ENCODE data around the gene FRY.
"Not testable (repeated sequence)": the region's sequence is repeated elsewhere in the genome, so short reads cannot be mapped to it uniquely, and the experiment has no call there.

Gene FRY

DNA sequence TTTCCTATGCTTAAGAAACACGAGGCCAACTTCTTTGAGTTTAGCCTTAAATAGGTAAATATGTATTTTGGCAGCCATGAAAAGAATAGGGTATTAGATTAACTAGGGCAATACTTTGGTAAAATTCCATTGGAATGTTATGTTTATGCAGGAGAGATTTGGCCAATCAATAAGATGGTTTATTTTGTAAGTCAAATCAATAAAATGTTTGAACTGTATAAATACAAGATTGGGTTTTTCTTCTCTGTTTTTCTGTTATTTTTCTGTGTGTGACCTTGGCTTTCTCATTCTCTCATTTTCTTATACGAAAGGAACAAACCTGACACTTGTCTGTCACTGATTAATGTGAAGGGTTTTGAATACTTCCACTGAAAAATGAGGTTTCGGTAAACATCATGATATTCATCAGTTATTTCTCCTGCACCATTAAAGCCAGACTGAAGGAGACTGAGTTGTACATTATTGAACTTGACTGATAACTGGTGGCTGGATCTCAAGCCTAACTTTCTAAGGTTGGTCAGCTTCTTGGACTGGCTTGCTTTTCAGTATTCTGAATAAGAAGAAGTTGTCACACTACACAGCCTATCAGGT is 8.6 kb downstream of the FRY start:
- FAIRE-seq: no peak
- DNase-seq (ENCODE audit: low spot score): no peak

DNA sequence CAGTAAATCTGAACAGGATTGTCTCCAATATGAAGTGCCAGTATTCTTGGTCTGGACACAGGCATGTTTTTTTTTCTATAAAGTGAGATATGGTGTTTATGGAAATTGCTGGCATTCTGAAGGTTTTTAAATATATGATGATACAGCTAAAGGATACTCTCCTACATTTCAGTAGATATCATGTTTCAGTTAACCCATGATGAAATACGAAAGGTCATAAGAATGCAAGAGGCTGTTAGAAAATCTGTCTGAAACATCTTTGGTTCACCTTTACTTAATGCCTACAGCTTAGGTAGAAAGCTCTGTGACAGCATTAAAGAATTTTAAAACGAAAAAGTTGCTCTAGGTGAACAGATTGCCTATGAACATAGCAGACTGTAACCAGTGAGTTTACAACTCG is 9.1 kb downstream of the FRY start:
- DNase-seq (ENCODE audit: low spot score) (no peak), FAIRE-seq (no peak)

DNA sequence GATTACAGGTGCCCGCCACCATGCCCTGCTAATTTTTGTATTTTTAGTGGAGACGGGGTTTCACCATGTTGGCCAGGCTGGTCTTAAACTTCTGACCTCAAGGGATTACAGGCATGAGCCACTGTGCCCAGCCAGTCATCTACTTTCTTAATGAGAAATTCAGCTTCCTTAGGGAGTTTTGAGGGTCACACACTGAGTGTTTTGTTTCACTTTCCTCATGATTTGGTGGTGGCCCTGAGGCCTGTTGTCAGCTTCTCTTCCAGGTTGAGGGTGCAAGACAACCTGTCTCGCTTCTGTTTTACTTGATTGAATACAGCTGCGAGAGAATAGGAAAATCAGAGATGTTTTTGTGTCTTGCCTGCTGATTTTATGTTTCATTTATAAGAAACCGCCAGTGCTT is 9.9 kb downstream of the FRY start:
- FAIRE-seq: no peak
- DNase-seq (ENCODE audit: low spot score): no peak

DNA sequence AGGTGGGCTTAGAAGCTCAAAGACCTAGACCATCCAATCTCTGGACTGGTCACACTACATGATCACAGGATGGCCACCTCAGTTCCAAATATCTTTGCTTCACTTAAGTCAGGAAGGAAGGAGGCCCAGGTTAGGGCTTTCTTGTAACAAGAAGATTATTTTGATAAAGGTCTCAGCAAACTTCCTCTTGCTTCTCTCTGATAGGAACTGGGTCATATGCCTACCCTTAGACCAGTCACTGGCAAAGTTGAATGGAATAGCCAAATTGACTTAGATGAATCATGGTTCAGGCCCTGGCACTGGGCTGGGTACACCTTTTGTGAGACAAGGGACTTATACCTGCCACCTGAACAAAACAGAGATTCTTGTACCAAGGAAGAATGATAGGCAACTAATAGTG is 11.0 kb downstream of the FRY start:
- FAIRE-seq (no peak), DNase-seq (ENCODE audit: low spot score) (no peak)

DNA sequence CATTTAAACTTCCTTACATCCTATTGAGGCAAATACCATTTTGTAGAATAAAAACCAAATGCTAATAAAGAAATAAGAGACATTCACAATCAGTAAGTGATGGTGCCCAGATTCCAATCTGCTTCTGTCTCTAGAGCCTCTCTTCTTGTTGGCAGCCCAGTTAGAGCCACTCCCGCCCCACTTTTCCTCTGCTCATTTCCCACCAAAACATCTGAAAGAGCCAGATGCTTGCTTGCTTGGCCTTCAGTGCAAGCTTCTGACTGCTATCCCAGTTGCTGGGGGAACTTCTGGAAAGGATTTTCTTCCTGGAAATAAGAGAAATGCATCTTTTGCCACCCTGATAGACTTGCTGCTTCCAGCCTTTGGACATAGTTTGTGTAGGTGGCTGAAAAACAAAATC is 12.9 kb downstream of the FRY start:
- FAIRE-seq (no peak), DNase-seq (ENCODE audit: low spot score) (no peak)

DNA sequence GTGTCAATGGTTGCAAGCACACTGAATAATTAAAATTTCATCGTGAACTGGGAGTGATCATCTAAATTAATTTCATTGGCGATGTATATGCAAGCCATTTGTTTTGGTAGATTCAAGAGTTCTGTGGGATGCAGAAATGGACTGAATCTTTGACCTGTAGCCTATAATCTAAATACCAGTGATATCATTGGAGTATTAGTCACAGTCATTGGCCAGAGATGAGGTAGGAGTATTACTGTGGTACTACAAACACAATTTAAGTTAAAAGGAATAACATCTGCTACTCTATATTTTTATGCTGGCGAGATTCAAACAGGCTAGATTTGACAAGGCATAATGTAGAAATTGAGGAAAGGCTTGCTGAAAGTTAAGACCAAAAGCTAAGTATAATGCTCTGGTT is 14.0 kb downstream of the FRY start:
- FAIRE-seq: no peak

DNA sequence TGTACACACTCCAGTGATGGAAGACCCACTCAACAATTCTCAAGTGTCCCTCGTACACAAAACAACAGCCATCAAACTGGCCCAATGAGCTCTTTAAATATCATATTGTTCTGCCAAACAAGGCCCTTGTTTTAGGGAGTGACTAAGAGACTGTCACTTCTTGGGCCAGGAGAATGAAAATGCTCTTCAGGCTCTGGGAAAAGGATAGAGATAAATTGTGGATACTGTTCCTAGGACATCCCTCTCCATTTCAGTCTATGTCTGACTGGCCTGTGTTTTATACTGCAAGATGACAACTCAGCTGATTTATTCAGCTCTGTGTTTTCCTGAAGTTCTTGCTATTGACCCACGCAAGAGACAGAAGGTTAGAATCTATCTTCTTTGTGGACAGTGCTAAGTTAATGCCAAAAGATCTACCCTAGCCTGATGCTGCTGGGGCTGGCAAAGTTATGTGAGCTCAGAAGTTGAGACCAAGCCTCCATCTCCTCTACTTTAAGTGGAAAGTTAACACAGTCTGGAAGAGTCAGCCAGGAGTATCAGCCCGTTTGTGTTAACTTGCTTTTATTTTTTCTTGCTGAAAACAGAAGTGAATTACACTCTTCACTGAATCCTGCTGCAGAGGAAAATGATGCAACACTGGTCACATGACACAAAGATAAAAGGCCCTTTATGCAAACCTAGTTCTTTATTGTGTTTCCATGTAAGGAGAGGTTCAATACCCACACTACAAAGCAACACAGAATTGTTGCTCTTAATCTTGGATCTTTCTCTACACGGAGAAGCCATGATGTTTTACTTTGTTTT is 14.6 kb downstream of the FRY start:
- no peak for FAIRE-seq
- DNase-seq (ENCODE audit: low spot score): no peak

More for the DNA sequence above, 14.0 kb downstream of the FRY start:
- DNase-seq (ENCODE audit: low spot score): no peak

DNA sequence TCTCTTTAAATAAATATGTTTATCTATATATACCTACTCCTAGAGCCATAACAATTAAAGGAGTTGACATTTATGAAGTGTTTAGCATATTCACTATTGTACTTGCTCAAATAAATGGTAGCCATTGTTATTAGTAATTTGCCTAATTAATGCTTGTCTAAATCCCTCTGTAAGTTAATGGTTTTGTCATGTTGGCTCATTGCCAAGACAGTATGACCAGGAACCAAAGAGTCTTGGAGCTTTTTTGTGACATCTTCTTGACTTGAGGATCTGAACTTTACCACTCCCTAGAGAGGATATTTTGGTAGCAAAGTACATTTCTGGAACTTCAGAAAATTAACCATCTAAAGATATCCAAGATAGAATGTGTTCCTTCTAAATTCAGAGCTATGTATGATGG is 15.5 kb downstream of the FRY start:
- FAIRE-seq (no peak), DNase-seq (ENCODE audit: low spot score) (no peak)

DNA sequence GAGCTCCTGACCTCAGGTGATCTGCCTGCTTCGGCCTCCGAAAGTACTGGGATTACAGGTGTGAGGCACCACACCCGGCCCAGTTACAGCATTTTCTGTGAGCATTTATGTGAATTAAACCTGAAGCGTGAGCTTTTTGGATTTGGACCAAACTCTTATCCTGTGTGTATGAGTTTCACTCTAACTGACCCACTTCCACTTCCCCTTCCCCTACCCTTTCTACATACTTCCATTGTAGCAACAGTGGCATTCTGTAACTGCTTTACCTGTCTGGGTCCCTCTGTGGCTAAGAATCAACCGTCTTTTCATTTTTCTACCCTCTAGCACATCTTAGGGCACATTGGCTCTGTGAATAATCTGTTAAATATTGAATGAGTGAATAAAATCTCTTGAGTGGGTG is 16.2 kb downstream of the FRY start:
- FAIRE-seq: no peak
- DNase-seq (ENCODE audit: low spot score): no peak

DNA sequence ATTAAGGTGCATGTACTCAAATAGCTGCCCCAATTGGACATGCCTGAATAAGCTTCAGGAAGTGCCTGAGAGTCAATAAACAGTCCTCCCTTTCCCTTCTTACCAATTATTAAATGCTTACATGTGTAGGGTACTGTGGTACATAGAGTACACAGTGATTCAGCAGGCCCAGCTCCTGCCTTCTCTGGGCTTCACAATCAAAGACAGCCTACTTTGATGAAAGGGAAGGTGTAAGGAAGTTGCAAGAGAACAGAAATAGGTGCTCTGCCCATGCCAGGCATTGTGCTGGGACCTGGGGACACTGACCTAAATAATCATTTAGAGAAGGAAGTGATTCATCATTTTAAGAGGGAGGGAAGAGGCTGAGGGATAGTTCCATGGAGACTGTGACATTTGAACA is 17.2 kb downstream of the FRY start:
- FAIRE-seq: no peak
- peak; percentile 5 for DNase-seq (ENCODE audit: low spot score)

DNA sequence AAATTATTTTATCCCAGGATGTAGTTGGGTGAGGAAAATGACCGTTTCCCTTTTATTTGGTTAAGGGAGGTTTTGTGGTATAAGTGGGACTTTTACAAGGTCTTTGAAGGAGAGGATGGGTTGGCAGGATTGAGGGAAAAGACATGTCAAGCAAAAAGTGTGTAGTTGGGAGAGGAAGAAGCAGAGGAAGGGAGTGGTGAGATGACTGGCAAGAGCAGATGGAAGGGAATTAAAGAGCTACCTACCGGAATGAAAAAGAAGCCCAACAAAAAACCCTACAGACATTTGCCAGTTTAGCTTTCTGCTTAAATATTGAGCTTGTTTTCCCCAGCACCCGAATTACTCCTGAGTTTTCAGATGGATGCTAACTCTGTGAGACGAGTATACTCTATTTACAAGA is 19.6 kb downstream of the FRY start:
- FAIRE-seq (no peak), DNase-seq (ENCODE audit: low spot score) (no peak)

DNA sequence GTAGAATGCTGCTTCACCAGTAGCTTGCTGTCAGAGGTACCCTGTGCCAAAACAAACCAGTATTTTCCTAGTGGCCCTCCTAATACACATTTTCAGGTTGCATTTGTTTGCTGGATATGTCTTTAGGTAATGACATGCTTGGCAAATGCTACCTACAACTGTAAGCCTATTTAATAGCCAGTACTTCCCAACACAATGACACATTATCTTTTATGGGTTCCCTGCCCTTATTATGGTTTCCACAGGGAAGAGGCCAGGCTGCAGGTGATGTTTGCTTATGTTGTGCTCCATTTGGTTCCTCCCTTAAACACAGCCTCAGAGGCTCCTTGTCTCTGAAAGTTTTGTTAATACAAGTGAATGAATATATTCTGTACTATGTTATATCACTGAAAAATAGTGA is 24.7 kb downstream of the FRY start:
- FAIRE-seq (no peak), DNase-seq (ENCODE audit: low spot score) (no peak)

DNA sequence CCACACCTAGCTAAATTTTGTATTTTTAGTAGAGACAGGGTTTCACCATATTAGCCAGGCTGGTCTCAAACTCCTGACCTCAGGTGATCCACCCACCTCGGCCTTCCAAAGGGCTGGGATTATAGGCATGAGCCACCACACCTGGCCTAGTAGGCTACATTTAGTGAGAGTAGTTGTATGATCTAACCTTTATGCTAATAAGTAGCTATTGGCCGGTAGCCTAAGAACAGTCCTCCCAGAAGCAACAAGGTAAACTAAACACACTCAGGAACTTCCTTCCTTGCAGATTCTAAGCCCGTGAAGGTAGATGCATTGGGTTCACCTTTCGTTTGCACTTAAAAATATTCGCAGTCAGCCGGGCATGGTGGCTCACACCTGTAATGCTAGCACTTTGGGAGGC is 25.8 kb downstream of the FRY start:
- not testable (repeated sequence) for DNase-seq (ENCODE audit: low spot score); FAIRE-seq

DNA sequence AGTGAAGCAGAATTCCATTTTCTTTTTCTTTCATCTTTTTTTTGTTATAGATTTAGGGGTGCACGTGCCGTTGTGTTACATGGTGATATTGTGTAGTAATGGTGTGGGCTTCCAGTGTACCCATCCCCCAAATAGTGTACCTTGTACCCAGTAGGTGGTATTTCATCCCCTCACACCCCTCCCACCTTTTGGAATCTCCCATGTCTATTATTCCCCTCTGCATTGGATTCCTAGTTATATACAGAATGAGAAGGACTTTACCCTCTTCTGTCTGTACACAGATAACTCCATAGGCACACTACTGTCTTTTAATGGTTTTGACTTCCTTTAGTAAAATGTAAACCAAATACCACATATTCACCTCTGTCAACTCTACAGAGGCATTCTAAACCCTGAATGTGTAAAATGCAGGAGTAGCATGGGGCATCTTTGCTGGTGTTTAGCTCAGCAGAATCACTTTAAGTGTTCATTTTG is 28.0 kb downstream of the FRY start:
- DNase-seq (ENCODE audit: low spot score): no peak
- FAIRE-seq: no peak

DNA sequence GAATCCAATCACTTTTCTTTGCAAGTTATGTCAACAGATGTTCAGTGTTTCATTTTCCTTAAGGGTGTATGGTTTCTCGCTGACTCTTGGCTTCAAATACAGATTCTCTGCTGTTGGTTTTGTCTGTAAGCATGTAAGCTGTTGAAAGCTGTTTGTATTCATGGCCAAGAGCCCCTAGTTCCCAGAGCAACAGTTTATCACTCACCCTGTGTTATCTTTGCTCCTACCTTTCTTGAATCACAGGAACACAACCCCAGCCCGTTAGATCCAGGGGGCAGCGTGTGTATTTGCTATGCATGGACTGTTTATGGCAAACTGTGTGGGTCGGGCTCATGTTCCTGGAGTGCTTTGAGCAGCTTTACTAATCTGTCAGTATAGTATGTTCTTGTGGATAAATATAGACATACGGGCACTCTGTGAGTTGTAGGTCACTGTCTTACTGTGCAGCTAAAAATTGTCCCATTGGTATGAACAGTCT is 28.9 kb downstream of the FRY start:
- no peak for FAIRE-seq
- DNase-seq (ENCODE audit: low spot score): no peak

DNA sequence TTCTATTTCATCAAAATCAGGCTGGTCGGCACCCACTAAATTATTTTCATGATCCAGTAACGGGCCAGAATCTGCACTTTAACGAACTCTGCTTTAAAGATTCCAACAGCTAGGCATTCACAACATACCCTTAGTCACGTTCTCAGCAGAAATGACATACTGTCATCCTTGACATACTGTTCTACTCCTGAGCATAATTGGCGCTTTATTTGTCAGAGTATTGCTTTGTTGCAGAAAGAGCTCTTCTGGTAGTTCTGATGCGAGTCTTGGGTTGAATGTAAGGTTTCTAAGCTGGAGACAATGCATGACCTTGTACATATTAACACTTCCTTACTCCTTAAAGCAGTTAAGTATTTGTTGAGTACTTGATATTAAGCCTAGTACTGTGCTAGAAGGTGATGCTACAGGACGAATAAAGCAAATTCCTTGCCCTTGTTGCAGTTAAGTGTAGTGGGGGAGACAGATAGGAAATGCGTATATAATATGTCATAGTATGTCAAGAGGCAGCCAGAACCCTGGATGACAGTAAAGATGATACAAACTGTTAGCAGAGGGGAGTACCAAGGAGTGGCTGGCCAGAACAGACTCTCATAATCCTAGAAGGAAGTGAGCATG is 32.2 kb downstream of the FRY start:
- FAIRE-seq (no peak), DNase-seq (ENCODE audit: low spot score) (no peak)

DNA sequence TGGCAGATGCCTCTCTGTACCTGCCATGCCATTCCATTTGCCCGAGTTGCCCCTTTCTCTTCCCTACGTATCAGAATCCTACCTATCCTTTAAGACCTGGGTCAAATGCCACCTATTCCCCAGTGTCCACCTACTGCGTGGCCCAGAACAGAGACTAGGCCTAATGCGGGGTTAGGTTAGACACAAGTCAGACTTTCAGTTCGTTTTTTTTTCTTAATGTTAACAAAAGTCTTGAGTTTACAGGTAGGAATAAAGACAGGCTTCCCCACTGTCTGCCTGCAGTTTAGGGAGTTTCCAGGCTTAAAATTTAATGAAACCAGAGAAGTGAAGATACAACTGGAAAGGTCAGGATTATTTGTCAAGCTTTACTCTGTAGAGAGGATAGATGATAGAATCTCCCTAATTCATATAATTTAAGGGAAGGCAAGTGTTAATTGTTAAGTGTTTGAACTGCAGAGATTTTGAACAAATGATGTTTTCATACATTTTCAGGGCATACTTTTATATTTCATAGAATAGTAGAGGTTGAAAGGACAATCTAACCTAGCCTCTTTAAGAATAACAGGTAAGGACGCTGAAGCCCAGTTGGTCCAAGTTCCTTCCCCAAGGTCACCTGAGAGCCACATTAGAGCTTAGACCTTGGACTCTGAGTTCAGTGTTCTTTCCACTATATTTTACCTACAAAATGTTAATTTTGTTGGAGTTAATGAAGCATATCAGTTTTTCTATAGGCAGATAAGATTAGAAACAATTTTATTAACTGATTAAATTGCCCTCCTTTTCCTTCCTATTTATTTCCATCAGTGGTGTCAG is 35.8 kb downstream of the FRY start:
- no peak for DNase-seq (ENCODE audit: low spot score)
- FAIRE-seq: no peak

DNA sequence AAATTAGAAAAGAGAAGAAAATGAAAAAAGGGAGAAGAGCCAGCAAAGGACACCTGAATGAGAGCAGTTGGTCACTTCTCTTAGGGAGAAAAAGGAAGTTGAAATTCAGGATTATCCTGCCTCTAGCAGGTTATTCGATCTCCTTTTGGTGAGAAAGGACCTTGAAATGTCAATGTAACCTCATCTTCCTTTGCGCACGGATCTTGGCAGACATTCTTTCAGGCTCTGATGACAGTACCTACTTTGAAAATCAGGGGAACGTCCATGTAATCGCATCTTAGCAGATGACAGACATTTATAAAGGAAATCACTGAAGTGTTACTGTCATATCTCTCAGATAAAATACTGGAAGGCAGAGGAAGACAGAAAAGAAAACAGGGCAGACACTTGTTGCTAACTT is 36.7 kb downstream of the FRY start:
- DNase-seq (ENCODE audit: low spot score): no peak
- FAIRE-seq: no peak

DNA sequence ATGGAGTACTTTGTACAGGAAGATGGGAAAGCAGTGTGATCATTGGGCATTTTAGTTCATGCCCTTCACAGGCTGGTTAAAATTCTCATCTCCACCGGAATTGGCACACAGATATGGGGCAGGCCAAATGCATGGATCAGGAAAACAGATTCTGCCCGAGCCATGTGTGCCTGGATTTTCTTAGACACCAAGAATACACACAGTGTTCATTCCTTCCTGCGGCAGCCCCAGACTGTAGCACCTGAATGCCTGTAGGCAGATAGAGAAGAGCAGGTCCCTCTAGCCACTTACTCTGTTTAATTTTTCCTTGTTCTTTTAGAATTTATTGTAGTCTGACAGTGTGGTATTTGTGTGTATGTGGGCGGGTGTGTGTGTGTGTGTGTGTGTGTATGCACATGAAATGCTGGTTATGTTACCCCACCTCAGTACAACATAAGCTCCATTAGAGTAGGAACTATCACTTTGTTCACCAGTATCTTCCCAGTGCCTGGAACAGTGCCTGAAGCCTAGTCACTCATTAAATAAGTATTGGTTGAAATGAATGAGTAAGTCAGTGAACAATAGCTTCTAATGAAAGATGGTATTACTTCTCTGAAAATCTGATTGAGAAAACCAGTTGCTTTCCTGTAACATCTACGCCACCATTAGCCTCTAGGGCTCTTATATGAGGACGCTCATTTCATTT is 41.7 kb downstream of the FRY start:
- FAIRE-seq (no peak), DNase-seq (ENCODE audit: low spot score) (no peak)

DNA sequence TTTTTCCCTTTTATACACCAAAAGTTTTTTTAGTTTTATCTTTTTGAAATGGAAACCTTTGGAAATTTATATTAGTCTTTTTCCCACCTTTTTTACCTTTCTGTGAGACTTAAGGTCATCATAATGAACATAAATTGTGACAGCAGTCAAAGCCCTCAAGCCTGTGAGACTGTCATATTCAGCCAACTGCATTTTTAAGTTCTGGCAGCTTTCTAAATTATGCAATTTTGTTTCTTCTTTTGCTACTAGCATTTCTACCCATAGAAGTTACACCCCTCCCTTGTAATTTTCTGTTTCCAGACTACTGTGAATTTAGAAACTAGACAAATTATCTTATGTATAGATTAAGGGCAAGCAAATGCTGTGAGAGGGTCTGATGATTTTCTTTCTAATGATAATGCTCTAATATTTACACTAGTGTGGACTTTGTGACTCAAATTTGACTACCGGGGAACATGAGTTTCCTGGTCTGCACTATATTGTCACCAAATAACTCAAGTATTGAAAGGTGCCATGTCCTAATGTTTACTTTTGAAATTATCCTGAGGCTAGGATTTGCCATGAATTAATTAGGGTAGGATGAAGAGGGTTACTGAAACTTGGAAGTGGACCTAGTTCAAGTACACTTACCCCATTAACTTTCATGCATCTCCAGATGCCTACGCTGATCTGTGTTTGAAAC is 43.7 kb downstream of the FRY start:
- DNase-seq (ENCODE audit: low spot score) (no peak), FAIRE-seq (no peak)

DNA sequence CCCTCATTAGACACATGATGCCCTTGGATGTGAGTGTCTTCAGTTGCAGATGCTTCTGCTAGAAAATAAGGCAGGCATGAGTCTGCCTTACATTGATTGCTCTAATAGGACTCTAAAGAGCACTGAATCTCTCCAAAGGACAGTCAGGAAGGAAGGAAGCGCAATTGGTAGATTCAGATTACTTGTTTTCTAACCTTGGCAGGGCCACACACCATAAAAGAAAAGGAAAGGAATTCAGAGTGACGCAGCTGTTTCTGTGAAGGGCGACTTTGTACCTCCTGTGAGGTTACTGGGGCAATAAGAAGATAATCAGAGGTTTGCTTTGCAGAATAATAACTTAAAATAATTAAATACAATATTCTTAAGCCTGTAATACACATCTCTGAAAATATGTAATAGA is 48.0 kb downstream of the FRY start:
- FAIRE-seq: no peak
- no peak for DNase-seq (ENCODE audit: low spot score)

All from urothelium cell line (cell line).